Embryonic facial prominence (tissue), 1 donor: ENCODE measurements around the gene RNF224.
"Not testable (repeated sequence)": the region's sequence is repeated elsewhere in the genome, so short reads cannot be mapped to it uniquely, and the experiment has no call there.

Experiments used
- DNase-seq: peaks from one replicate; pipeline ENCODE4 v3.0.0-alpha.2; 2016; ENCODE audit errors: extremely low spot score

The RNF224 gene

GRCh38 chr9:137254624-137255447, 27.5 kb downstream of the RNF224 start, which contains the start of gene NELFB:
TSS of gene NELFB (plus strand) at chr9:137255327.
- DNase-seq: peak; percentile 64

GRCh38 chr9:137255448-137256114, 28.3 kb downstream of the RNF224 start:
- no peak for DNase-seq

- no peak for DNase-seq
Measured at GRCh38 chr9:137256362-137256761, 29.1 kb downstream of the RNF224 start.

- no peak for DNase-seq
Measured at GRCh38 chr9:137256856-137257255, 29.6 kb downstream of the RNF224 start.

- not testable (repeated sequence) for DNase-seq
Measured at GRCh38 chr9:137262173-137262908, 35.0 kb downstream of the RNF224 start.

GRCh38 chr9:137262909-137263285, 35.6 kb downstream of the RNF224 start:
- DNase-seq: no peak

GRCh38 chr9:137263506-137263905, 36.2 kb downstream of the RNF224 start:
- no peak for DNase-seq

GRCh38 chr9:137264067-137264466, 36.8 kb downstream of the RNF224 start:
- no peak for DNase-seq

GRCh38 chr9:137265496-137266161, 38.3 kb downstream of the RNF224 start:
- no peak for DNase-seq

- DNase-seq: no peak
Measured at GRCh38 chr9:137266162-137266527, 38.8 kb downstream of the RNF224 start.

- DNase-seq: no peak
Measured at GRCh38 chr9:137266585-137267453, 39.5 kb downstream of the RNF224 start.

GRCh38 chr9:137267933-137268355, 40.6 kb downstream of the RNF224 start:
- no peak for DNase-seq

- no peak for DNase-seq
Measured at GRCh38 chr9:137268538-137269201, 41.4 kb downstream of the RNF224 start.

GRCh38 chr9:137269231-137269772, 42.0 kb downstream of the RNF224 start:
- no peak for DNase-seq

GRCh38 chr9:137270929-137271695, 43.8 kb downstream of the RNF224 start:
- DNase-seq: no peak

GRCh38 chr9:137271696-137272076, 44.4 kb downstream of the RNF224 start:
- no peak for DNase-seq

- DNase-seq: no peak
Measured at GRCh38 chr9:137272241-137273094, 45.2 kb downstream of the RNF224 start.

GRCh38 chr9:137273095-137273490, 45.8 kb downstream of the RNF224 start:
- DNase-seq: no peak
